Measurements from ENCODE around the gene APBA3. TPM values are rescaled to one million over a fixed set of nuclear protein-coding genes. Genes with fewer than 3 reads are reported as not detected.

Gene APBA3
- 26.0 and 43.3 TPM in 2 replicates for polyA plus RNA-seq (2014; cell fraction: cytosol; rRNA removed)
- polyA plus RNA-seq (2014; cell fraction: nucleus; rRNA removed) = 59.4 and 69.5 TPM in 2 replicates

- peak; percentile 84 for DNase-seq (ENCODE audit: low spot score)
Observed at GRCh38 chr19:3761382-3762129, at the start of gene APBA3. Gene APBA3, minus strand, starts transcription at chr19:3761692. Its CDS starts 1,428 bp downstream, at chr19:3760264.

- DNase-seq (ENCODE audit: low spot score) = no peak
Observed at GRCh38 chr19:3810708-3811355, 49.3 kb upstream of the APBA3 start.

- DNase-seq (ENCODE audit: low spot score) = no peak
Observed at GRCh38 chr19:3809881-3810707, 48.6 kb upstream of the APBA3 start.

- DNase-seq (ENCODE audit: low spot score) = no peak
Observed at GRCh38 chr19:3808420-3809143, 47.1 kb upstream of the APBA3 start.

GRCh38 chr19:3807574-3808354, 46.3 kb upstream of the APBA3 start:
- no peak for DNase-seq (ENCODE audit: low spot score)

GRCh38 chr19:3807131-3807480, 45.6 kb upstream of the APBA3 start:
- DNase-seq (ENCODE audit: low spot score) = no peak

GRCh38 chr19:3805859-3806258, 44.4 kb upstream of the APBA3 start:
- no peak for DNase-seq (ENCODE audit: low spot score)

GRCh38 chr19:3804429-3804828, 42.9 kb upstream of the APBA3 start:
- DNase-seq (ENCODE audit: low spot score) = no peak

- DNase-seq (ENCODE audit: low spot score) = no peak
Observed at GRCh38 chr19:3803986-3804385, 42.5 kb upstream of the APBA3 start.

- no peak for DNase-seq (ENCODE audit: low spot score)
Observed at GRCh38 chr19:3803114-3803888, 41.8 kb upstream of the APBA3 start.

- DNase-seq (ENCODE audit: low spot score) = no peak
Observed at GRCh38 chr19:3801412-3802096, 40.1 kb upstream of the APBA3 start.

- DNase-seq (ENCODE audit: low spot score) = no peak
Observed at GRCh38 chr19:3800996-3801395, 39.5 kb upstream of the APBA3 start.

GRCh38 chr19:3798137-3798536, 36.6 kb upstream of the APBA3 start:
- no peak for DNase-seq (ENCODE audit: low spot score)

- no peak for DNase-seq (ENCODE audit: low spot score)
Observed at GRCh38 chr19:3796358-3796757, 34.9 kb upstream of the APBA3 start.

- DNase-seq (ENCODE audit: low spot score) = no peak
Observed at GRCh38 chr19:3793799-3794198, 32.3 kb upstream of the APBA3 start.

- no peak for DNase-seq (ENCODE audit: low spot score)
Observed at GRCh38 chr19:3792114-3792513, 30.6 kb upstream of the APBA3 start.

GRCh38 chr19:3790941-3791340, 29.4 kb upstream of the APBA3 start:
- no peak for DNase-seq (ENCODE audit: low spot score)

GRCh38 chr19:3790209-3790734, 28.8 kb upstream of the APBA3 start:
- no peak for DNase-seq (ENCODE audit: low spot score)

All from SK-N-DZ (cell line).